Activated T-cell treated with anti-CD3 and anti-CD28 coated beads for 1 hour (primary cell): ENCODE data around the gene BABAM2.
"Not testable (repeated sequence)": the region's sequence is repeated elsewhere in the genome, so short reads cannot be mapped to it uniquely, and the experiment has no call there.

ENCODE experiments used
- DNase-seq: peaks from one replicate; pipeline ENCODE4 v3.0.0-alpha.2; 2020; ENCODE audit warnings: low read depth

BABAM2 gene

DNA sequence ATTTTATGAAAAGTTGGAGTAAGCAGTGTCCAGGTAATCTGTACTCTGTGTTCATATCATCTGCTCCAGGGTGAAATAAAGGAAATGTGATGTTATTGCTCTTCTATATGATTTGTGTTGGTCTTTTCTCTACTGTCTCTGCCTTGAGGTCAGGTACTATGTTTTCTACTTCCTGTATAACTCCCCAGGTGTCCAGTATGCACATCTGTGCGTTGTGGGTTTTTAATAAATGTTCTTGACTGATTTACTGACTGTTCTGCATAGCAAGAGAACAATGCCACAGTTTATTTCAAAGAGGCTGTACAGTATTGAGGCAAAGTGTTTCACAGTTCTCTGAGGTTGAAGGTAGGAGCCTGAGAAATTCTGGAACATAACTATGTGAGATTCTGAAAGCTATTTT, 89.7 kb downstream of the BABAM2 start:
- no peak for DNase-seq

DNA sequence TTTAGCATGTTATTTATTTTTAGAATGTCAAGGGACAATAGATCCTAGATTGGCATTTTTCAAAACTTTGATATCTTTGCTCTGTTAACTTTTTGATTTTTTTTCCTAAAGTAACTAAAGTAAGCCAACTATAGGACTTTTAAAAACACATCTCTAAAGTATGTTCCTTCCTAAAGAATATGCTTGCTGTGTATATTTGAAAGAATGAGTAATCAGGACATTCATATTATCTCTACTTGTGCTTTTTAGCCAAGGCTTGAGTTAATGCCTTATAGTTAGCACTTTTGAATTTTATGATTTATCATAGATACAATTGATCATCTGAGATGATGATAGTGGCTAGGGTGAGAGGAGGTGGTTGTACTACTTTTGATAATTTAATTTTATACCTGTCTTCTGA, 93.6 kb downstream of the BABAM2 start:
- no peak for DNase-seq

DNA sequence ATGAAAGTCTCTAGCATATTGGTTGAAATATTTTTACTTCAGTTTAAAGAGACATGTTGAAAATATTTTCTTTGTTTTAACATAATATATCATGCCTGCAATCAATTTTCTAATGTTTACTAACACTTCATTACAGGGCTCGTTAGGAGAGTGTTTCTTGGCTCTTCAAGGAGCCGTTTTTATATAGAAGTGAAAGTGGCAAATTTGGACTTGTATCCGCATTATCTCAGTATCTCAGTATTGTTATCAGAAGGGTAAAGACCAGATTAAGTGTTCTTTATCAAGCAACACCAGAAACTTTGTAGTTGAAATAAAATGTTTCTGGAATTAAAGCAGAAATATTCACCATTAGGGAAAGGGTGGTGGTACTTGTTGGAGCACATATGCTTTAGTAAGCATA, 97.8 kb downstream of the BABAM2 start:
- no peak for DNase-seq

DNA sequence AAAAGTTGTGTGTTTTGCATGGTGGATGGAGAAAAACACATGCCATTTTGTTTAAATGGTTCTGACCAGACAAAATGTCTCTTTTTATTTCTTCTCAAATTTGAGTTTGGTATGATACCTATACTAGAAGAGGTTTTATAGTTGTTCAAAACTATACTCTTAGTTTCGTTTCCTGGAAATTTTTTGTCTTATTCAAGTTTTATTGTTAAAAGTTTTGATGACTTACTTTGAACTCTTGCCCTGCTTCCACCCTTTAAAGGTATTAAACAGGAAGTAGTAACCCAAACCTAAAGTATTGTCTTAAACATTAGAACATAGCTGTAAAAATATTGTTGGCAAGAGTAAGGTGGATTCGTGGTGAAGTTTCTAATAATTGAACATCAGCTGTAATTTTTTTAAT, 98.2 kb downstream of the BABAM2 start:
- DNase-seq = no peak

DNA sequence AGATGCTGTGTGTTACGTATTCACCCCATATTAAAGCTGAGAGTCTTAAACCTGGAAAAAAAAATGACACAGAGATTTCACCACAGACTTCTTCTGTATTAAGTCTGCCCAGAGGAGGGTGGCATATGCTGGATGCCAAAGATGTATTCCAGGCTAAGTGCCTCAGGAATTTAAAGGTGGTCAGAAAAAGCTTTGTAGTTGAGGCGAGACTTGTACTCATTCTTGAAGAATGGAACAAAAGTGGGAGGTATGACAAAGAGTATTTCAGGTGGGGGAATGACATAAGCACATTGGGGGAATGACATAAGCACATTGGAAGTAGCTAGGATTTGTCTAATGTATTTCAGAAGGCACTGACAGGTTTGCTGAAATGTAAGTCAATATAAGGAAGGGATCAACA, 98.6 kb downstream of the BABAM2 start:
- no peak for DNase-seq

DNA sequence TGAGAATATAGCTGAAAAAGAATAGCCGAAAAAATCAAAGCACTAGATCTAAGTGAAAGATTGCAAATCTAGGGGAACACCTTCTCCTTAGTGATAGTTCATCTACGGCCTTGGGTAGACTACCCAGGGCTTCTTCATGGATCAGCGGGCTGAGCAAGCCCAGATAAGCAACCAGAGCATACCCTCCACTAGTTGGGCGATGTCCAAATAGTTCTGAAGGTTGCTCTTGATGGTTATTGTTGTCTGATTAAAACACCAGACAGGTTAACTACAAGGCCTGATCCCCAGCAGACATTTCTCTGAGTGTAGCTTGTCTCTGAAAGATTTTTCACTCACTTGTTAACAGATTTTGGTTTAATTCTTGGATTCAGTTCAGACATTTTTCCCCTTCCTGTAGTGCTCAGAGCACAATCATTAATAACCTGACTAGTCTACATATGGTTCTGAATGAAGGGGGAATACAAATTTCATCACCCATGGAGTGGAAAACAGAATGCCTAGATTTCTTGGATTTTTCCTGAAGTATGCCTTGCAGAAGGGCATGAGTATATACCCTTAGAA, 99.6 kb downstream of the BABAM2 start:
- DNase-seq = no peak

DNA sequence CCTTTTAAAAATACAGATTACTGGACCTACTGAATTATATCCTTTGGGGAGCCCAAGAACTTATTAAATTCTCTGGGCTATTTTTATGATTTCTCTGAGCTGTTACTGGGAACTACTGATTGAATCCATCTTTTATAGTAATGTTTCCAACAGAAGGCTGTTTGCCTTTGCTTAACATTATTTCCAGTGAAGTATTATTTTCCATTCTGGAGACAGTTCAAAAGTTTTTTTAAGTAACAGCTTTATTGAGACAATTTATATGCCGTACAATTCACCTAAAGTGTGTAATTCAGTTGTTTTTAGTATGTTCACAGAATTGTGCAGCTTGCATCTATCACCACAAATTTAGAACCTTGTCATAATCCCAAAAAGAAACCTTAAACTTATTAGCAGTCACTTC, 100.6 kb downstream of the BABAM2 start:
- no peak for DNase-seq

DNA sequence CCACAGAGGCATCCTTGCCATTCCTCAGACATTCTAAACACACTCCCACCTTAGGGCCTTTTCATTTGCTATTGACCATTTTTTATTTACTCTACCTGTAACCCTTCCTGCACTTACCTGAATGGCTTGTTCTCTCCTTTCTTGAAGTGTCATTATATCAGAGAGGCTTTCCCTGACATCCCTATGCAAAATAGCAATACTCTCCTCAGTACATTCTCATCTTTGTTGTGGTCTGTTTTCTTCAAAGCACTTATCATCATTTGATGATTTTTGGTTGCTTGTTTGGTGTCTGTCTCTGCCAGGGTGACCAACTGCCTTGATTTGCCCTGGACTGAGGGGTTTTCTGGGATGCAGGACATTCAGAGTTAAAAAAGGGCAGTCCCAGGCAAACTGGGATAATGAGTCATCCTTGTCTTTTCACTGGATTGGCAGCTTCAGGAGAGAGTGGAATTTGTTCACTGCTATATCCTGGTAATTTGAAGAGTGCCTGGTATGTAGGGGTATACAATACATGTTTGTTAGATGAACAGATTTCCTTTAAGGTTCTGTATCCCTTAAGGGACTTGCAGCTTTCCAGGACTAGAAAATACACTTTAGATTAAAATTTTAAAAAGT, 102.4 kb downstream of the BABAM2 start:
- no peak for DNase-seq

DNA sequence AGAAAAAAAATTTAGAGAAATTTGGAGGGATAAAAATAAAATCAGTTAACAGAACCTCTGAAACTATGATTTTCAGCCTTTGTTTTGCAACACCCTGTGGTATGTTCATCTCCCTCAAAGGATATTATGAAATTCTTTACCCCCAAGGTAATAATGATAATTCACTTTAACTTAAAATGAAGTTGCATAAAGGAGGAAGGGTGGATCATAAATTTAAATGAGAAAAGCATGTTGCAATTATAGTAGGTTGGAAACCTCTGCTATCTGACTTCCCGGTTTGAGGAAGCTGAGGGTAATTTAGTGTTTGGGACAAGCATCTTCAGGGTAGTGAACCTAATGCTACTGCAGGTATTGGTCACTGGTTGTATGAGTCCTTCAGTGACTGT, 102.9 kb downstream of the BABAM2 start:
- DNase-seq = no peak

DNA sequence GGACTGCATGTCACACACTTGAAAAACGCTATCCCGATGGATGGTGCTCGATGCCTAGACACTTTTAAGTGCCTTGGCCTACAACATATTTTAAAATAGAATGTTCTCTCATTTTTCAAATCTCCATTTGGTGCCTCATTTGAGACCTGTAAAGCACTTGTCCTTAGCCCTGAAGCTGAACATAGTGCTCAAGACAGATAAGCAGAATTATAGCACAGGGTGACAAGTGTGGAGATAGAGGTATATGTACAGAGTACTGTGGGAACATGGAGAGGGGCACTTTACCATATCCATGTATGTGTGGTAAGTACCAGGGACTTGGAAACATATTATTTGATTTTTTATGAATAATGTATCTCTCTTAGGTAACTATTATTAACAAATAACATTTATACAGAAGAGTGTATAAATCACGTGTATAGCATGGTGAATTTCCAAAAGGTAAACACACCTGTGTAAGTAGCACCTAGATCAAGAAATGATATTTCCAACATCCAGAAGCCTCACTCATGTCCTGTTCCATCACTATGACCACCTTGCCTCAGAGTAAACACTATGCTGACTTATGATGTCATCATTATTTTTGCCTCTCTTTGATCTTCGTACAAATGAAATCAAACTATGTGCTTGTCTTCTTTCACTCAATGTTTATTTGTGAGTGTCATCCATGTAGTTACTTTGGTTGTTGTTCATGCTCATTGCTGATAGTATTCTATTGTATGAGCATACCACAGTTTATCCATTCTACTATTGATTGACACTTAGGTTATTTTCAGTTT, 103.6 kb downstream of the BABAM2 start:
- no peak for DNase-seq

DNA sequence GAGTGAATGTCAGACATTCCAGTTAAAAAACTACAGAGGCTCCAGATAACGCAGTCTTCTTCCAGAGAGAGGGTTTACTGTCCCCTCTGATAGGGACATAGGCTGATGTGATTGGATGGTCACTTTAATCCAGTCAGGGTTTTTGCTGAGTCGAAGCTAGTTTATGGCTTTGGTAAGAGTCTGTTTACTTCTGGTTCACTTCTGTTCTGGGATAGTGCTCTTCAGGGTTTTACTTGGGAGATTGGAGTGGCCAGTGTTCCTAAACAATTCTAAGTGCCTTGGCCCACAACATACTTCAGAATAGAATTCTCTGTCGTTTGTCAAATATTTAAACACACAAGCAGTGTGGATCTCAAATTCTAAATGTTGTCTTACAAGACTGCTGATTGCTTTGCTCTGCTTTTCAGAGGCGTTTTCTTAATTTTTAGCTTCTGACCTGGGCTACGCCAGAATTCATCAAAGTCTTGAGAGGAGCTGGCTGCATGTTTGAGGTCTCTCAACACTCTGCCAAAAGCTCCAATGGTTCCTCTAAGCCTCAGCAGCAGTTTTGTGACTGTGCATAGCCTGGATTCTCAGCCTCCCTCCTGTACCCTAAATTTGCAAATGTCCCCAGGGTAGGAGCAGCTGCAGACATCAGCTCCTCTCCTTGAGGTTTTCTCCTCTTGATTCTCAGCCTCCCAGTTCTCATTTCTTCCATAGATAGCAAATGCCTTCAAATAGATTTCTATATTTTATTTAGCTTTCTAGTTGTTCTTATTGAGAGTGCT, 105.8 kb downstream of the BABAM2 start:
- DNase-seq = no peak

DNA sequence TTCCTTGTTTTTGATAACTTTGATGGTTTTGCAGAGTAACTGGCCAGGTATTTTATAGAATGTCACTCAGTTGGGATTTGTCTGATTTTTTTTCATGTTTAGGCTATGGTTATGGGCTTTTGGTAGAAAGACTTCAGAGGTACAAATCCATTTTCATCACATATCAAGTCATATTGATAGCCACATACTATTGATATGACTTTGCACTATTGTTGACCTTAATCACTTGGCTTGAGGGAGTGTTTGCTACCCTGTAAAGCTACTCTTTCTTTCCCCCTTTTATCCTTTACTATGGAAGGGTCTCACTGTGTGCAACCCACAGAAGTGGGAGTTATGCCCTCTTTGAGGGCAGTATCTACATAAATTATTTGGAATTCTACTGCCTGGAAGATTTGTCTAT, 109.8 kb downstream of the BABAM2 start:
- DNase-seq = no peak

DNA sequence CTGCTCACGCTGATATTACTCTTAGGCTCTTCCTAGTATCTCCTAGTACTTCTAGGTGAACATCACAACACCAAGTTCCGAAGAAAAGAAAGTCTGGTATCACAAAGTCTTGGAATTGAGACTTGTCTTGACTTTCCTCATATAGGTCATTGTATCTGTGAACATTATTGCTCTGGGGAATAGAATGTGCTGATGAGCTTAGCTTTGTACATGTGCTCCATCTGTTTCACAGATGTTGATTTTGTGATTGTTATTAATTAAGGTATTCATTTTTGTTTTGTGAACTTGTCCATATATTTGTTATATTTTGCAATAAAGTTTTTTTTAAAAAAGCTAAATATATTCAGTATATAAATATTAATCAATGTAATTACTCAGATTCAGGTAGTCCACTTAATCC, 111.7 kb downstream of the BABAM2 start:
- no peak for DNase-seq

DNA sequence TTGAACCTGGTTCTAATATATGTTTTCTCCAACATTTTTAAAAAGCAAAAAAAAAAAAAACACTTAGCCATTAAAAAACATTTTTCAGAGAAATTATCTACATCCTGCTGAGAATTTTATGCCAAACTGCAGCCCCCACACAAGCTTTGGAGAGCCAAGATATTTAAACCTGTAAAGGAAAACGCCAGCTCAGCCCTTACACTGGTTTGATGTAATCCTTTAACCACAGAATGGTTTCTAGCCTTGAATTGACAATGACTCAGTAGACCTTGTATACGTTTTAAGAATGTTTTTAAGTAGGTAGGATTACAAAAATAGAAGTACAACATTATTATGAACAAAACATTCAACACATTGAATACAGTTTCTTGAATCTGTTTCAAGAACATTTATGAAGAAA, 113.6 kb downstream of the BABAM2 start:
- no peak for DNase-seq

DNA sequence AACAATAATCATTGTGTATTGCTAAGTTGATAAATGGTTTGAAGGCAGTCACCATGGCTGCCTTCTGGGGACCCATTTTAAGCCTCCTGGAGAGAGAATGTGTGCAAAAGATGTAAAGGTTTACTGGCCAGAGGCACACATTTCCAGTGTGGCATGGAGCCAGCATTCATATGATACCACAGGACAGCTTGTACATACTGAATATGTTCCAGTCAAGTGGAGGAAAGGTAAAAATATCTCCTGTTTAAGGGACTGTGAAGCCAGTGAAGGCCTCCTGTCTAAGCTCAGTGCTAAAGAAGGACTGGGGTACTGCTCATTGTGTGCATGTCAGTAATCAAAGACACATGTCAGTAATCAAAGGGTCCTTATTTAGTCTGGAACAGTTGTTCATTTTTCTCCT, 119.2 kb downstream of the BABAM2 start:
- no peak for DNase-seq

DNA sequence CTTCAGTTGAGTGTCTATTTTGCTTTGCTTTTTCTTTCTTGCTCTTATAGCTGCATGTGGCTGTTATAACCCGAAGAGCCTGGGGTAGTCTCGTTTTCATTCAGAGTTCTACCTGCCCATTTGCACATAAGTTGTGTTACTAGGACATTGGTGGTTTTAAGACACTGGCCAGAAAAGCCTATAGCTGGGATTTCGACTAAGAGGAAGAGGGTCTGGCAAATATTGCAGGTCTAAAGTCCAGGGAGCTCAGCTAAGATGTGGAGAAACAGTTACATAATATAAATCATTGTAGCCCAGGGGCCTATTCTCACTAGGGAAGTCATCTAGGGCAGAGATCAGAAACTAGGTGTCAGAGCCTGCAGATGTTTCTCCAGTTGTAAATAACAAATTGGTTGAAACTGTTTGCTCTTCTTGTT, 120.8 kb downstream of the BABAM2 start:
- DNase-seq = no peak

DNA sequence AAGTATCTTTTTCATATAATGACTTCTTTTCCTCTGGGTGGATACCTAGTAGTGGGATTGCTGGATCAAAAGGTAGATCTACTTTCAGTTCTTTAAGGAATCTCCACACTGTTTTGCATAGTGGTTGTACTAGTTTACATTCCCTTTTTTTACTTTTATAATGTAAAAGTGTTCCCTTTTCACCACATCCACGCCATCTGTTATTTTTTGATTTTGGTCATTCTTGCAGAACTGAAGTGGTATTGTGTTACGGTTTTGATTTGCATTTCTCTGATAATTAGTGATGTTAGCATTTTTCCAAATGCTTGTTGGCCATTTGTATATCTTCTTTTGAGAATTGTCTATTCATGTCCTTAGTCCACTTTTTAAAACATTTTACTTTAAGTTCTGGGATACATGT, 127.9 kb downstream of the BABAM2 start:
- not testable (repeated sequence) for DNase-seq

DNA sequence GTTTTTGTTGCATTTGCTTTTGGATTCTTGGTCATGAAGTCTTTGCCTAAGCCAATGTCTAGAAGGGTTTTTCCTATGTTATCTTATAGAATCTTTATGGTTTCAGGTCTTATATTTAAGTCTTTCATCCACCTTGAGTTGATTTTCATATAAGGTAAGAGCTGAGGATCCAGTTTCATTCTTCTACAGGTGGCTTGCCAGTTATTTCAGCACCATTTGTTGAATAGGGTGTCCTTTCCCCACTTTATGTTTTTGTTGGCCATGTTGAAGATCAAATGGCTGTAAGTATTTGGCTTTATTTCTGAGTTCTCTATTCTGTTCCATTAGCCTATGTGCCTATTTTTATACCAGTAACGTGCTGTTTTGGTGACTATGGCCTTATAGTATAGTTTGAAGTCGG, 129.0 kb downstream of the BABAM2 start:
- DNase-seq = not testable (repeated sequence)

DNA sequence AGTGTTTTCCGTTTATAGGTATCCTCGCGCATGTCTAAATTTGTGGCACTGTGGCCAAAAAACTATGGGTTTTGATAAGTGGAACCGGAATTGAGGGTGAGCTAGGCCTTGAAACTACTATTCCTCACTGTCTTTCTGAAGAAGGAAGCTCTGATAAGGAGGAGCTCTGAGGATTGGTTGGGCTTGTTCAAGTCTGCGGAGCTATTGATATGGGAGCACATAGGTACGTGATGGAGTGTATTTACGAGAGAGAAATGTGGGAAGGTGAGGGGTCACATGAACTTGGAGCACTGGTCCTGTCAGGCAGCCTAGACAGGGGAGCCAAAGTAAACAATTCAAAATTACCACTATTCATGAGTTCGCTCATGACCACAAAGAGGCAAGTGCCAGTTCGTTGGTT, 131.4 kb downstream of the BABAM2 start:
- DNase-seq = no peak

DNA sequence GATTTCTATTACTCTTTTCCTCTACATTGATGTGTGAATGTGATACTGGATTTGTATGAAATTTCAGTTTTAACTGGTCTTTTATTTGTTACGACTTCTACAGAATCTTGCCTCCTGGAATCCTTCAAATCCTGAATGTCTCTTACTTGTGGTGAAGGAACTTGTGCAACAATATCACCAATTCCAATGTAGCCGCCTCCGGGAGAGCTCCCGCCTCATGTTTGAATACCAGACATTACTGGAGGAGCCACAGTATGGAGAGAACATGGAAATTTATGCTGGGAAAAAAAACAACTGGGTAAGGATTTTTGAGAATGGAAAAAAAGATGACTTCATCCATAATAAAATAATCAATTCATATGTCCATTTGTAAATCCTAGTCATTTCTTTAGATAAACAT, 134.6 kb downstream of the BABAM2 start:
- no peak for DNase-seq

DNA sequence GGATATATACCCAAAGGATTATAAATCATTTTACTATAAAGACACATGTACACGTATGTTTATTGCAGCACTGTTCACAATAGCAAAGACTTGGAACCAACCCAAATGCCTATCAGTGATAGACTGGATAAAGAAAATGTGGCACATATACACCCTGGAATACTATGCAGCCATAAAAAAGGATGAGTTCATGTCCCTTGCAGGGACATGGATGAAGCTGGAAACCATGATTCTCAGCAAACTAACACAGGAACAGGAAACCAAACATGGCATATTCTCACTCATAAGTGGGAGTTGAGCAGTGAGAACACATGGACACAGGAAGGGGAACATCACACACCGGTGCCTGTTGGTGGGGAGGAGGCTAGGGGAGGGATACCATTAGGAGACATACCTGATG, 135.7 kb downstream of the BABAM2 start:
- not testable (repeated sequence) for DNase-seq

DNA sequence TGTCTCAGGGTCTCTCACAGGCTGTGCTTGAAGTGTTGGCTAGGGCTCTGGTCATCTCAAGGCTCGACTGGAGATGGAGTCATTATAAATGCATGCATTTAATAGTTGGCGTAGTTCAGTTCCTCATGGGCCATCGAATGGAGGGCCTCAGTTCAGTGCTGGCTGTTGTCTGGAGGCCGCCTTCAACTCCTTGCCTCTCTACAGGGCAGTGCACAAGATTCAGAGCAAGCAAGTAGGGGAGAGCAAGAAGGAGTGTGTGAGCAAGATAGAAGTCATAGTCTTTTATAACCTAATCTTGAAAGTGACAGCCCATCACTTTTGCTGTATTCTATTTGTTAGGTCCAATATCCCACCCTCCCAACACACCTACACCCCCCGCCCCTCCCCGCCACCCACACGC, 137.5 kb downstream of the BABAM2 start:
- no peak for DNase-seq

DNA sequence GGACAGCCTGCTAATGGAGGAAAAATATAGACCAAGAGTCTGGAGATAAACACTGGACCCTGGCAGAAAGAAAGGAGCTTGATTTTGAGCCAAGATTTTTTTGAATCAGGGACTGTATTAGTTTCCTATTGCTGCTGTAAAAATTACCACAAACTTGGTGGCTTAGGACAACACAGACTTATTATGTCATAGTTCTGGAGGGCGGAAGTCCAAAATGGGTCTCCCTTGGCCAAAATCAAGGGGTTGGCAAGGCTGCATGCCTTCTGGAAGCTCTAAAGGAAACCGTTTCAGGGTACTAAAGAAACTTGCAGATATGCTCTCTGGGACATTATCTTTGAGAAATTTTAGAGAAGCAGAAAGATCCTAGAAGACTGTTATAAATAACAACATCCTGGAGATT, 140.1 kb downstream of the BABAM2 start:
- DNase-seq = no peak
